ENCODE measurements around the gene PCDHGB2. TPM values are rescaled to one million over a fixed set of nuclear protein-coding genes. Genes with fewer than 3 reads are reported as not detected.
"Not testable (repeated sequence)": the region's sequence is repeated elsewhere in the genome, so short reads cannot be mapped to it uniquely, and the experiment has no call there.

Gene PCDHGB2
- total RNA-seq, 1 donor from 2014 or later, result under 0.01 TPM

- peak; percentile 31 for TF ChIP-seq CTCF (IDR thresholded peaks at IDR 0.05; ENCODE audit: insufficient read depth, low read length, severe bottlenecking)
- Histone ChIP-seq H3K4me3 (ENCODE audit: low read depth, low read length) (peak within 1 kb of the TSS; percentile 19), H3K36me3 (ENCODE audit: control insufficient read depth, insufficient read depth, low read length) (no peaks in the 10 kb centered on the region), H3K27me3 (ENCODE audit: control insufficient read depth, insufficient read depth, low read length) (peaks cover 20% of the 10 kb centered on the region)
- FAIRE-seq (peak; percentile 18), DNase-seq (ENCODE audit: low read depth) (peak; percentile 29)
These were observed 10.4 kb downstream of the PCDHGB2 start, which contains the start of gene PCDHGB3 for GRCh38 chr5:141369994-141370848. Gene PCDHGB3 (plus strand): TSS chr5:141370242. CDS start chr5:141370395, 153 bp downstream.

GRCh38 chr5:141371572-141372475 is 12.0 kb downstream of the PCDHGB2 start:
- peaks cover 9% of the 10 kb centered on the region for H3K27me3 ChIP-seq (ENCODE audit: control insufficient read depth, insufficient read depth, low read length)
- H3K4me3 ChIP-seq (ENCODE audit: low read depth, low read length), result no peak overlapping the region
- DNase-seq (ENCODE audit: low read depth), result no peak
- no peaks in the 10 kb centered on the region for H3K36me3 ChIP-seq (ENCODE audit: control insufficient read depth, insufficient read depth, low read length)
- no peak for TF ChIP-seq CTCF (IDR thresholded peaks at IDR 0.05; ENCODE audit: insufficient read depth, low read length, severe bottlenecking)
- no peak for FAIRE-seq

GRCh38 chr5:141373673-141374317 is 14.0 kb downstream of the PCDHGB2 start, which contains the start of gene PCDHGA6:
Gene PCDHGA6 (plus strand): TSS chr5:141373891. CDS start chr5:141374084, 193 bp downstream.
- FAIRE-seq (no peak), DNase-seq (ENCODE audit: low read depth) (peak; percentile 29)
- Histone ChIP-seq H3K36me3 (ENCODE audit: control insufficient read depth, insufficient read depth, low read length) (no peaks in the 10 kb centered on the region), H3K4me3 (ENCODE audit: low read depth, low read length) (peak within 1 kb of the TSS; percentile 19), H3K27me3 (ENCODE audit: control insufficient read depth, insufficient read depth, low read length) (peaks cover 9% of the 10 kb centered on the region)
- peak; percentile 36 for TF ChIP-seq CTCF (IDR thresholded peaks at IDR 0.05; ENCODE audit: insufficient read depth, low read length, severe bottlenecking)

- H3K4me3 ChIP-seq (ENCODE audit: low read depth, low read length), result no peak overlapping the region
- no peaks in the 10 kb centered on the region for H3K36me3 ChIP-seq (ENCODE audit: control insufficient read depth, insufficient read depth, low read length)
- peaks cover 9% of the 10 kb centered on the region for H3K27me3 ChIP-seq (ENCODE audit: control insufficient read depth, insufficient read depth, low read length)
- FAIRE-seq (peak; percentile 55), DNase-seq (ENCODE audit: low read depth) (no peak)
- no peak for TF ChIP-seq CTCF (IDR thresholded peaks at IDR 0.05; ENCODE audit: insufficient read depth, low read length, severe bottlenecking)
These were observed 14.8 kb downstream of the PCDHGB2 start for GRCh38 chr5:141374627-141375026.

GRCh38 chr5:141375444-141376155 is 15.8 kb downstream of the PCDHGB2 start:
- H3K4me3 ChIP-seq (ENCODE audit: low read depth, low read length); H3K27me3 ChIP-seq (ENCODE audit: control insufficient read depth, insufficient read depth, low read length); H3K36me3 ChIP-seq (ENCODE audit: control insufficient read depth, insufficient read depth, low read length); DNase-seq (ENCODE audit: low read depth); FAIRE-seq: not testable (repeated sequence)
